Neural progenitor cell (in vitro differentiated cells): Measurements from ENCODE around the gene ITCH. TPM values are rescaled to one million over a fixed set of nuclear protein-coding genes. Genes with fewer than 3 reads are reported as not detected.
A peak's percentile ranks its signal among the peaks of the same experiment; 100 is the strongest.

Experiments
- DNase-seq: peaks from one replicate; pipeline ENCODE4 v3.0.0-alpha.2; 2016; ENCODE audit warnings: low spot score
- H2AFZ ChIP-seq: fragments of 200-600 bp; sonication (generic); replicated peaks from 2 replicates; pipeline ENCODE4 v1.6.1; 2016; ENCODE audit warnings: antibody characterized with exemption
- H3F3A ChIP-seq: fragments of 200-600 bp; sonication (generic); 2 replicates; pipeline ENCODE4 v1.6.1; 2016; ENCODE audit warnings: antibody characterized with exemption, low read depth
- H3K27ac ChIP-seq: fragments of 200-600 bp; sonication (generic); 2 replicates; pipeline ENCODE4 v1.5.1; 2016; ENCODE audit warnings: mild to moderate bottlenecking
- H3K27me3 ChIP-seq: fragments of 200-600 bp; sonication (generic); 2 replicates; pipeline ENCODE4 v1.6.1; 2016; ENCODE audit warnings: mild to moderate bottlenecking, moderate library complexity
- H3K36me3 ChIP-seq: fragments of 200-600 bp; sonication (generic); 2 replicates; pipeline ENCODE4 v1.5.1; 2016
- H3K4me1 ChIP-seq: fragments of 200-600 bp; sonication (generic); 2 replicates; pipeline ENCODE4 v1.6.1; 2016; ENCODE audit warnings: mixed run types
- H3K4me2 ChIP-seq: fragments of 200-600 bp; sonication (generic); 2 replicates; pipeline ENCODE4 v1.6.1; 2016
- H3K4me3 ChIP-seq: fragments of 200-600 bp; sonication (generic); 2 replicates; pipeline ENCODE4 v1.5.1; 2016
- H3K79me2 ChIP-seq: fragments of 200-600 bp; sonication (generic); 2 replicates; pipeline ENCODE4 v1.6.1; 2016; ENCODE audit warnings: low read depth
- H3K9ac ChIP-seq: fragments of 200-600 bp; sonication (generic); 2 replicates; pipeline ENCODE4 v1.6.1; 2016
- H3K9me3 ChIP-seq: fragments of 200-600 bp; sonication (generic); 2 replicates; pipeline ENCODE4 v1.5.1; 2016; ENCODE audit warnings: low read depth
- H4K20me1 ChIP-seq: fragments of 200-600 bp; sonication (generic); 2 replicates; pipeline ENCODE4 v1.6.1; 2016; ENCODE audit warnings: low read depth
- H3K27ac Mint-ChIP-seq: 3 replicates; pipeline ENCODE4 v1.8.0; 2021; ENCODE audit warnings: mixed read lengths
- H3K27me3 Mint-ChIP-seq: 2 replicates; pipeline ENCODE4 v1.8.0; 2022; ENCODE audit warnings: low read depth, mild to moderate bottlenecking, inconsistent platforms, moderate library complexity, mixed read lengths; ENCODE audit not compliant: insufficient read depth
- H3K36me3 Mint-ChIP-seq: 3 replicates; pipeline ENCODE4 v1.8.0; 2021; ENCODE audit warnings: mixed read lengths
- H3K4me1 Mint-ChIP-seq: 3 replicates; pipeline ENCODE4 v1.8.0; 2021; ENCODE audit warnings: mixed read lengths
- H3K4me3 Mint-ChIP-seq: 3 replicates; pipeline ENCODE4 v1.8.0; 2021; ENCODE audit warnings: mild to moderate bottlenecking, moderate library complexity, mixed read lengths
- H3K9me3 Mint-ChIP-seq: 3 replicates; pipeline ENCODE4 v1.8.0; 2020; ENCODE audit warnings: mixed read lengths
- EZH2 ChIP-seq: fragments of 200-600 bp; sonication (generic); IDR thresholded peaks from 2 replicates; pipeline ENCODE4 v1.6.1; 2017; ENCODE audit warnings: antibody characterized with exemption, mild to moderate bottlenecking, moderate library complexity
- EZH2phosphoT487 ChIP-seq: fragments of 200-600 bp; sonication (generic); IDR thresholded peaks from 2 replicates; pipeline ENCODE4 v1.6.1; 2017; ENCODE audit warnings: antibody characterized with exemption
- microRNA counts: library from miRNA; unstranded; fragments of <30 nt; microRNA quantifications from one replicate; lab custom pipeline; 2016
- microRNA-seq: library from miRNA; unstranded; fragments of <30 nt; microRNA quantifications from one replicate; pipeline ENCODE4, GENCODE V29; 2016
- small RNA-seq: library from RNA; depleted of rRNA; stranded (forward); fragments of <200 nt; gene quantifications from one replicate; pipeline ENCODE3, GENCODE V24; 2015
- total RNA-seq: library from RNA; depleted of rRNA; stranded (reverse); fragments of >200 nt; gene quantifications from 2 replicates; pipeline ENCODE4 v1.2.3, GENCODE V29; 2015; ENCODE audit warnings: low replicate concordance
- TF ChIP-seq, protein P1 (sequence below): fragments of 200-600 bp; sonication (generic); IDR thresholded peaks from 2 replicates; pipeline ENCODE4 v1.5.1; 2017; ENCODE audit warnings: antibody characterized with exemption, mild to moderate bottlenecking

The ITCH gene
- total RNA-seq, 1 donor from 2014 or later, result 55.2 TPM

DNA sequence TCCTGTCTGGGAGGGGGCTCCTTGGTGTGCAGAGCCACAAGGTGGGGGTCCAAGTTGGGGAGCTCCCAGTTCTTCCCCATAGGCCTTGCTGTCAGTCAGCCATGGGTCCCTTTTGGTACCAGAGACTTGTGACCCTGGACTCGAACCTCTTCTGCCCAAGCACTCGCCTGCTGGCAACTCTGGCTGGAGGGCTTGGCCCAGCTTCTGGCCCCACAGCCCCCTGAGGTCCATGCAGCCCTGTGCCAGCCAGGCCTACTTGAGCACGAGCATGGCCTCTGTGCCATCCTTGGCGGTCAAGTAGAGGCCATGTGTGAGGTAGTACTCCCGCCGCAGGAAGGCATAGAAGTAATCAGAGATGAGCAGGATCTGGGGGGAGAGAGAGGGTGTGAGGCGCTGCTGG, 197.5 kb downstream of the ITCH start:
- H3K4me1 Mint-ChIP-seq, result no peaks in the 10 kb centered on the region
- no peak overlapping the region for H3K4me3 Mint-ChIP-seq
- H4K20me1 ChIP-seq, result peaks cover 11% of the 10 kb centered on the region
- H3K36me3 Mint-ChIP-seq, result peaks cover 2% of the 10 kb centered on the region
- no peak overlapping the region for H3K27ac ChIP-seq
- TF ChIP-seq EZH2phosphoT487 (no peak), EZH2 (no peak)
- TF ChIP-seq, protein P1, sequence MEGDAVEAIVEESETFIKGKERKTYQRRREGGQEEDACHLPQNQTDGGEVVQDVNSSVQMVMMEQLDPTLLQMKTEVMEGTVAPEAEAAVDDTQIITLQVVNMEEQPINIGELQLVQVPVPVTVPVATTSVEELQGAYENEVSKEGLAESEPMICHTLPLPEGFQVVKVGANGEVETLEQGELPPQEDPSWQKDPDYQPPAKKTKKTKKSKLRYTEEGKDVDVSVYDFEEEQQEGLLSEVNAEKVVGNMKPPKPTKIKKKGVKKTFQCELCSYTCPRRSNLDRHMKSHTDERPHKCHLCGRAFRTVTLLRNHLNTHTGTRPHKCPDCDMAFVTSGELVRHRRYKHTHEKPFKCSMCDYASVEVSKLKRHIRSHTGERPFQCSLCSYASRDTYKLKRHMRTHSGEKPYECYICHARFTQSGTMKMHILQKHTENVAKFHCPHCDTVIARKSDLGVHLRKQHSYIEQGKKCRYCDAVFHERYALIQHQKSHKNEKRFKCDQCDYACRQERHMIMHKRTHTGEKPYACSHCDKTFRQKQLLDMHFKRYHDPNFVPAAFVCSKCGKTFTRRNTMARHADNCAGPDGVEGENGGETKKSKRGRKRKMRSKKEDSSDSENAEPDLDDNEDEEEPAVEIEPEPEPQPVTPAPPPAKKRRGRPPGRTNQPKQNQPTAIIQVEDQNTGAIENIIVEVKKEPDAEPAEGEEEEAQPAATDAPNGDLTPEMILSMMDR, result no peak
- peaks cover 30% of the 10 kb centered on the region for H3K27me3 ChIP-seq
- H3K9ac ChIP-seq, result no peak overlapping the region
- H3K4me1 ChIP-seq, result no peaks in the 10 kb centered on the region
- no peaks in the 10 kb centered on the region for H3K9me3 Mint-ChIP-seq
- peaks cover 12% of the 10 kb centered on the region for H3F3A ChIP-seq
- no peak overlapping the region for H2AFZ ChIP-seq
- DNase-seq, result no peak
- H3K79me2 ChIP-seq, result no peaks in the 10 kb centered on the region
- no peak overlapping the region for H3K4me2 ChIP-seq
- H3K4me3 ChIP-seq, result no peak overlapping the region
- no peaks in the 10 kb centered on the region for H3K36me3 ChIP-seq
- no peaks in the 10 kb centered on the region for H3K9me3 ChIP-seq
- H3K27ac Mint-ChIP-seq, result no peak overlapping the region
- peaks cover 2% of the 10 kb centered on the region for H3K27me3 Mint-ChIP-seq

MicroRNAs encoded within 50 kb of the gene (microRNA counts, 767-probe panel; counts per million panel counts)
- microRNA hsa-miR-644a (lab: Ali Mortazavi, UCI), result 460 counts per million, percentile 90 among the panel's probes with 10 or more counts

Small RNA genes within 50 kb of the gene (microRNA-seq; reads per million reads assigned to microRNA genes)
- gene MIR644A, result not detected

Small RNA genes within 50 kb of the gene (small RNA-seq; reads per million reads assigned to genes)
- gene AL356299.1 (not detected), gene MIR644A (not detected), gene RF00019 (not detected)

Other genes with a start within 250 kb of the ITCH start
- not detected in 2 replicates for gene ASIP, start 121.8 kb upstream of the ITCH start, total RNA-seq
- 184 and 269 TPM in 2 replicates for gene AHCY, start 59.9 kb upstream of the ITCH start, total RNA-seq
- 73.1 and 106 TPM in 2 replicates for gene DYNLRB1, start 153.1 kb downstream of the ITCH start, total RNA-seq
- gene MAP1LC3A, start 195.4 kb downstream of the ITCH start, total RNA-seq, result 5.5 and 8.5 TPM in 2 replicates